HG02938 (cell line): ENCODE measurements around the gene SLAMF8.

Source experiments
- ATAC-seq: cut with Tn5 transposase; IDR thresholded peaks from one replicate; pipeline ENCODE4 v1.9.1; 2021; ENCODE audit warnings: mild to moderate bottlenecking, moderate library complexity; ENCODE audit not compliant: unreplicated experiment

Gene SLAMF8

DNA sequence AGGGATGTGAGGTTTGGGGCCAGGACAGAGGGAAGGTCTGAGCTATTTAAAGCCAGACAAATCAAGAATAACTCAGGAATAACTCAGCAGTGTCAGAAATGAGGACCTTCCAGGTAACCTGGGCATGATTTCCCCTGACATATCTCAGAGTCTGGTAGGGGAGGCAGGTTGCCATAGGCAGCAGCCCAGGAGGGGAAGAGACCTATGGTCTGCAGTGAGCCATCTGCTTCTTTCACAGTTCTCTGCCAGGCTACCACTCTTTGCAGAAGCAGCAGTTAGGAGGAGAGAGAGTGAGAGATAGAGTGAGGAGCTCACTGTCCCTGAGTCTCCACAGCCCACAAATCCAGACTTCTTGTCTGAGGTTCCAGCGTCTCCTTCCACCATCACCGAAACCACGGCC, 42.1 kb downstream of the SLAMF8 start:
- ATAC-seq, result no peak

DNA sequence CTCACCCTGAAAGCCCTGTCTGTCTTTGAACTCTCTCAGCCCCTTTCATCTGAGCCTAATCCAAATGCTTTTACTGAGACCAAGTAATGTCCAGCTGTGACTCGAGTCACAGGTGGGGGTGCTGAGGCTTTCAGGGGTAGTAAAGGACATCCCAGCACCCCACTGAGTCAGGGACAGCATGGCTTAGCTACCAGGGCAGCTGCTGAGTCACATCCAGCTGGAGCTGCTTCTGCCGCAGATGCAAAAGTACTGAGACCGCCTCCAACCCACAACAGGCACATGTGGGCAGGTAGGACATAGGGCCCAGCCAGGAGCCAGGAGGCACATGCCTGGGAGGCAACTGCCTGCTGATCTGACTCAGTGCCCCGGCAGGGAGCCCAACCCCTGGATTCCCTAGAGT, 42.5 kb downstream of the SLAMF8 start:
- no peak for ATAC-seq

DNA sequence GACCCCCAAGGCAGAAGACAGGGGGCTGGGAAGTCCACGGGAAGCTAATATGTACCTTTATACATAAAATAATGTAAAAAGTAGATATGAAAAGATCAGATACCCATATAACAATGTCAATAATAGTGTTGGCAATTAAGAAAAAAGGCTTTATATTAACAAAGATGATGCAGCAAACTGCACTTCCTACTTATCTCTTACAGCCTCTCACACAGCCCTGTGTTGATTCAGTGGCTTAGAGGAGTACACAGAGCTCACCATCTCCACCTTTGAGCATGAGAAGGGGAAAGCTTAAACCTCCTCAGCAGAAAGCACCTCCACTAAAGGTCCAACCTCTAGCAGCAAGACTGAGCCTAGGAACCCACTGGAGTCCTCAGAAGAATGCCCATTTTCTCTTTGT, 42.9 kb downstream of the SLAMF8 start:
- ATAC-seq, result no peak

DNA sequence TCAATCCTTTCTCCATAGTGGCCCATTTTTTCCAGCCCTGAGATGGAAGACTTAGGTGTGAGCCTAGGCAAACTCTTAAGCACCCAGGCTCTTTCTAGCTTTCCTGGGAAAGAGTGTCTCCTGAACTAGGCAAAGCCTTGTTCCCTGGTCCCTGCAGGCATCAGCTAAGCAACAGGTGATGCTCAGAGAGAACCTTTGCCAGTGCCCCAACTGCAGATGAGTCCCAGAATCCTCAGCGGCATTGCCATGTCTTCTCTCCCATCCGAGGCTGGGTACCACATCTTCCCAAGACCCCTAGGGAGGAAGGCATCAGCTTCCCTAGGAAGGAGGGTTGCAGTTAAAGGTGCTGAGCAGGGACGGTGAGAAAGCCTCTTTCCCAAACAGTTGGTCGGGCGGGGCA, 44.0 kb downstream of the SLAMF8 start:
- no peak for ATAC-seq

DNA sequence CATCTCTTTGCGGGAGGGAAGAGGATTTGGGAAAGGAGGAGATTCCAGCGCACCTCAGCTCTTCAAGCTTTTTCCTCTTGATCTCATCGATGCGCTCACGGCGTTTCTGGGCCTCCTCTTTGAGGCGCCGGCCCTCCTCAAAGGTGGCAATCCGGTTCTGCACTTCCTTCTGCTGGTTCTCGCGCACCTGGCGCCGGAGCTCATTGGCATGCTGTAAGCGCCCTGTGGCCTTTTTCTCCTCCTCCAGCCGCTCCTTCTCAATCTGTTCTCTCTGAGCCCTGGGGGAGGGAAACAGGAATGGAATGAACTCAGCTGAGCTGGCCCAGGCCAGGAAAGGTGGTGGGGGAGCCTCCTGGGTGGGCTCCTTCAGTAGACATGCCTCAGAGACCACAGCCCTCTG, 46.2 kb downstream of the SLAMF8 start:
- ATAC-seq, result no peak

DNA sequence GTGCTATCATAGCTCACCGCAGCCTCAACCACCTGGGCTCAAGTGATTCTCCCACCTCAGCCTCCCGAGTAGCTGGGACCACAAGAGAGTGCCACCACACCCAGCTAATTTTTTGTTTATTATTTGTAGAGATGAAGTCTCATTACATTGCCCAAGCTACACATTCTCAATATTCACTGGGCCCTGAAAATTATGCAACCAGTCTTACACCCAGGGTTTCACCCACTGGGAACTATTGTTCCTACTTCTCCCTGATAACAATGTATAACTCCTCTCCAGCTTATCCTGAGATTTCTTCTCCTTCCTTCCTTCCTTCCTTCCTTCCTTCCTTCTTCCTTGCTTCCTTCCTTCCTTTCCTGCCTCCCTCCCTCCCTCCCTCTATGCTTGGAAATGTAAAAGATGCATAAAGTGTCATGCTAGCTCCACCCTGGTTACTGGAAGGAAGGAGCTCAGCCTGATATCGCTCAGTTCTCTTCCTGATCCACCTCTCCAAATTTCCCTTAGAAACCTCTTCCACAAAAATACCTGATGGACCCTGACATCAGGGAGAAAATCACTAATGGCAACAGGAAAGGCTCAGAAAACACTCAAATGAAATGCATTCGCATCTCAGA, 47.0 kb downstream of the SLAMF8 start:
- no peak for ATAC-seq

- ATAC-seq, result no peak
These were observed 51.2 kb downstream of the SLAMF8 start for GRCh38 chr1:159877695-159878444.

- no peak for ATAC-seq
These were observed 52.5 kb downstream of the SLAMF8 start for GRCh38 chr1:159879136-159879535.

DNA sequence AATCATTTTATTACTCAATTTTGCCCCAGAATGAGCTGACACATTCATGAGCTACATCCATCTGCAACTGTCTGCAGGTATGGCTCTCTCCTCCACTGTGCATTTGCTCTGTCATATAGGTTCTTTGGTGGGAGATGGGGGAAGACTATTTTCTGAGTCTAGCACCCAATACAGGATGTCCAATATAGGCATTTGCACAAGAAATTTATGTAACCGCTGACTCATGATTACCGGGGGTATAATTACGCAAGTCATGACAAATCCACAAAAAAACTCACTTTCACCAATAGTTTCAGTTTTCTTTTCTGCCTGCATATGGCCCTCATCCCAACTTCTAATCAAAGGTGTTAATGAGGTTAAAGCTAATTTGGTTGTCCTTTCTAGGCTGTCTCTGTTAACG, 53.3 kb downstream of the SLAMF8 start:
- ATAC-seq, result no peak

DNA sequence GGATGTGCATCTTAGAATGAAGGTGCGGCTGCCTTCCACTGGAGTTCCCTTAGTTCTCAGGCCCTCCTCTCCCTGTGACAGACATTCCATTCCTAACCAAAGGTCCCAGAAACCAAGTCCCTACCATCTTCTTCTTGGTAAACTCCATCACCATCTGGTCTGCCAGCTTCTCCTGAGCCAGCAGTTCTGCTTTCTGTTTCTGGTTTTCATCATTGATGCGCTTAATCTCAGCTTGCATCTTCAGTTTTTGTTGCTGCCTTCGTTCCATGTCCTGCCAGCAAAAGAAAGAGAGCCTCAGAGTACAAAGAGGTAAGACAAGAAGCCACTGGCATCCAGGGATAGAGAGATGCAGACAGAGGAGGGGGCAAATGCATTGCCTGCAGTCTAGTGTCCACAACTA, 53.8 kb downstream of the SLAMF8 start:
- no peak for ATAC-seq

DNA sequence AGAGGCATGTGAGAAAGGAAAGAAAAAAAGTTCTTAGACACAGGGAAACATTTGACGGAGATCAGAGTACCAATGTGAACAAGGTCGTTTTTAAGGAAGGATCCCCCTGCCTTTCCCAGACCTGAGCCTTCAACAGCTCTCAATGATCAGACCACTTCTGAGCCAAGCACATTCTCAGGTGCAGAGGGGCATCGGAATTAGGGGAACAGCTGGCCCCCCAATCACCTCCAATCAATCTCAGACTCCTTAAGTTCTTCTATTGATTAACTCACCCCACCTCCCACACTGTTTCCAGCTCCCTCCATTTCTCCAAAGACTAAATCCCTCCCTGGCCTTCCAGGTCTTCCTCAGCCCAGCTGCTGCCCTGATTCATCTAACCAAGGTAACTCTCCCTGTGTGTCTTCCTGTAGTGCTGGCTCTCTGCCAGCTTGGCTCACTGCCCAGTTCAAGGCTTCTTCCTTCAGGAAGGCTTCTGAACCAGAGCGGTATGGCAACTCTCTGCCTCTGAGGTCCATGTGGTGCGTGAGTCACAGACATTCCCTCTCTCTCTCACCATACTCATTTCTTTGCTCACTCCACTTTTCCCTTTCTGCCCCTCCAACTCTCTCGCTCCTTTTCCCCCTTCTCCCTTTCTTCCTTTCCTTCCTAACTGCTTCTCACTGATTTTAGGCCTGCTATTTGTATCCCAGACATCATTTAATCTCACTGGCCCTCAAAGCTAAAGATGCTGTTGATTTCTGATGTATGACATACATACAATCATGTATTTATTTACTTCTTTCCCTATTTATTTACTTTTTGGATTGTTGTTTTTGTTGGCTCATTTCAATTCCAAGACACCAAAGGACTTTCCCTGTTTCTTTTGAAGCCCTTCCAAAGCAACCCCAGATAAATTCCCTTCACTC, 55.2 kb downstream of the SLAMF8 start:
- no peak for ATAC-seq

DNA sequence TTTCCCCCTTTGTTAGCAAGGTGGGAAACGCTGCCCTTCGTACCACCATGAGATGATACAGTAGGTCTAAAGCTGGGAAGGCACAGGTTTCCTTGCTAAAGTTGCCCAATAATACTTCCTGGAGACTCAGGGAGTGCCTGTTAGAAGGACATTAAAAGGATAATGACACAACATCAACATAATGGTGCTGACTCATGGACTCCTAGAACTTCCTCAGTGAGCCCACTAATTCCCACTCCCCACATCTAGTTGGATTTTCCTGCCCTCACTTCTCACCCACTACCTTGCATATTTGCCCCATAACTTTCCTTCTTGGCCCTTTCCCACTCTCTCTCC, 55.8 kb downstream of the SLAMF8 start:
- ATAC-seq, result no peak

DNA sequence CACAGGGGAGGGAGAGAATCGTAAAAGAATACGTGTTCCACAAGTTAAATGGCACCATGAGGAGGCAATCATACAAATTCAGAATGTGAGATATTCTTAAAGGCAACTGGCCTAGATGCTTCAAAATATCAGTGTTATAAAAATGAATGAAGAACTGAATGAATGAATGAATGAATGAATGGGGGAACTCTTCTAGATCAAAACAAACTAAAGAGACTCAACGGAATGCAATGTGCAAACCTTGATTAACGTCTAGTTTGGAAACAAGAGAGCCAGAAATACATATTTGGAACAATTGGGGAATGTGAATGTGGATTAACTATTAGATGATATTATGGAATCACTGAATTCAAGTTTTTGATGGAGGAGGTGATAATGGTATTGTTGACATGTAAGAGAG, 56.5 kb downstream of the SLAMF8 start:
- no peak for ATAC-seq

DNA sequence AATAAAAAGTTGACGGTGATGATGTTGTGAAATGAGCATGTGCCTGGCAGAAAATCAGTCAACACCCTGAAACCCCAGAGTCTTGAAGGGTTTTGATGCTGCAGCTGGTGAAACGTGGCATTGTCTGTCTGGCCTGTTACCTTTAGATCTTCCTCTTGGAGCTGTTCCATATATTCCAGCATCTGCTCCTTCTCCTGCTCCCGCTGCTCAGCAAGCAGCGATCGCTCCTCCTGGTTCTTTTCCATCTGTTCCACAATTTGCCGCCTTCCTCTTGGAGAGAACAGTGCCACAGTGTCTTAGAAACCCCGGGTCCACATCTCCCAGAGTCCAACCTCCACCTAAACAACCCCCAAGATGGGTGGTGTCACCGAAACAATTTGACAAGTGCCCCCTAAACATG, 57.6 kb downstream of the SLAMF8 start:
- ATAC-seq, result no peak
